HG03135 (cell line): Measurements from ENCODE around the gene MVD.
A peak's percentile ranks its signal among the peaks of the same experiment; 100 is the strongest.

ENCODE experiments used
- ATAC-seq: cut with Tn5 transposase; IDR thresholded peaks from one replicate; pipeline ENCODE4 v1.9.1; 2021; ENCODE audit warnings: mild to moderate bottlenecking, moderate library complexity; ENCODE audit not compliant: unreplicated experiment

The MVD gene

GRCh38 chr16:88656291-88656980, 6.5 kb downstream of the MVD start:
- ATAC-seq: no peak

- no peak for ATAC-seq
Observed at GRCh38 chr16:88655733-88656281, 7.1 kb downstream of the MVD start.

GRCh38 chr16:88655053-88655732, 7.7 kb downstream of the MVD start:
- no peak for ATAC-seq

- no peak for ATAC-seq
Observed at GRCh38 chr16:88654363-88655052, 8.4 kb downstream of the MVD start.

GRCh38 chr16:88653596-88654362, 9.1 kb downstream of the MVD start:
- ATAC-seq: no peak

GRCh38 chr16:88653101-88653500, 9.8 kb downstream of the MVD start:
- no peak for ATAC-seq

DNA sequence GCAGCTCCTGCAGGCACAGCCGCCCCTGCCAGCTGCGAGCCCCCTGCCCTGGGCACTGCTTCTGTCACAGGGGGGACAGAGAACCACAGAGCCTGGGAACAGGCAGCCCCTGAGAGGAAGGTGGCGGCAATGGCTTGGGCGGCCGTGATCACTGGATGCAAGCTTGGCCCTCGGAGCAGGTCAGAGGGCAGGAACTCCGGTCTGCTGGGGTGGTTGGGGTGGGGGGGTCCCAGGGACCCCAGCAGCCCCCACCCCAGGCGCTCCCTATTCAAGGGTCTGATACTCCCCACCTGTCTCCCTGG, 10.2 kb downstream of the MVD start:
- ATAC-seq: no peak

DNA sequence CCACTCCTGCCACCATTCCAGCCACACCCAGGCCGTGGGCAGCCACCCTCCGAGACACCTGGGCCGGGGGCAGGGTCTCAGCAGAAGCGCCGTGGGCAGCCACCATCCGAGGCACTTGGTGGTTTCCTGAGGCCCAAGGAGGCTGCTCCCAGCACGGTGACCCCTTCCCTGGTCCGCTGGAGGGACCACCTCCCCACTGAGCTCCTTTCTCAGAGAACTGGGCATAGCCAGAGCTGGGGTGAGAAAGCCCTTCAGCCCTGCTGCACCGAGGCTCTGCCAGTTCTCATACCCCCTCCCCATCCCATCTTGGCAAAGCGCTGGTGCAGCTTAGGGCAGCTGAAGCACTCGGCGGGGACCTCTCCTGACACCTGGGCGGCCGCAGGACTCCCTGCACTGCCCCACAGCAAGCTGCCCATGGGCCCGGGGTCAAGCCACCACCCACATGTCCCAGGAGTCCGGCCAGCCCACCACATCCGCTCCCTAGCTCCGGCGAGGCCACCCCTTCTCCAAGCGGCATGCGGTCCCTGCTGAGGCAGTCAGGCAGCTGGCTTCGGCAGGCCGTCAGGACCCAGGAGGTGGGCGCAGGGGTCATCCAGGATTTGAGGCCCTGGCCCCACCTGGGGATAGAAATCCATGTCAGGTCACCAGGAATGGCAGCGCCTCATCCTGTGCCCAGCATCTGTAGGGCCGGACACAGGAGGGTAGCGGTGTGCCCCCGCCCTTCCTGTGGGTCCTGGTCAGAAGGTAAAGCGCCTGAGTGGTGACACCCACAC, 10.7 kb downstream of the MVD start:
- ATAC-seq: no peak

GRCh38 chr16:88651276-88651988, 11.5 kb downstream of the MVD start:
- ATAC-seq: peak; percentile 69

GRCh38 chr16:88650749-88651275, 12.1 kb downstream of the MVD start, which contains the start of gene CYBA:
Gene CYBA, minus strand, starts transcription at chr16:88651053. Its CDS starts 40 bp downstream, at chr16:88651013.
- peak; percentile 65 for ATAC-seq

GRCh38 chr16:88649924-88650748, 12.8 kb downstream of the MVD start:
- peak; percentile 11 for ATAC-seq

GRCh38 chr16:88649195-88649923, 13.5 kb downstream of the MVD start:
- ATAC-seq: no peak

DNA sequence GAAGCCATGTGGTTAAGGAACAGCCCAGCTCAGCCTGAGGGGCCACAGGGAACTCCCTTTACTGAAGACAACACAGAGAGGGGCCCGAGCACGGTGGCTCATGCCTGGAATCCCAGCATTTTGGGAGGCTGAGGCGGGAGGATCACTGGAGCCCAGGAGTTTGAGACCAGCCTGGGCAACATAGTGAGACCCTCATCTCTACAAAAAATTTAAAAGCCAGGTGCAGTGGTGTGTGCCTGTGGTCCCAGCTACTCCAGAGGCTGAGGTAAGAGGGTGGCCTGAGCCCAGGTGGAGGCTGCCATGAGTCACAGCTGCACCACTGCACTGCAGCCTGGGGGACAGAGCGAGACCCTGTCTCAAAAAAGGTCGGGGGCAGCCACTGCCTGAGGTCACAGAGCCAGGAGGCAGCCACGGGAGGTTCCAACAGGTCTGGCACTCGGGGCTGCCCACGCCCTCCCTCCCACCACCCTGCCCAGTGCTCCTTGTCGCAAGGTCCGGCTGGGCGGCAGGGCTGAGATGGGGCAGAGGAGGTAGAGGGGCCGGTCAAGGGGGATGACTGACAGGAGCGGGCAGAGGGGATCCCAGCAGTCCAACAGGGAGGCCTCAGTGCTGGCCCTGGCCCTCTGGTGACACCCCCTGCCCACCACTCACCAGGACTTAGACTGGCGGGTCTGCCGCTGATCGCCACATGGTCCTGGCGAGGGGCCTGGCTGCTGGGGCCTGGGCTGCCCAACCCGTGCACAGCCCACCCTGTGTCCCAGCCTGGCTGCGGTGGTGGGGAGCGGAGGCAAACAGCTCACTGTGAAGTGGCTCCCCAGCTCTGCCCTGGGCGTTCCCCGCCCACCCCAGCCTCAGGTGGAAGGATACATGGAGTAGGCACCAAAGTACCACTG, 15.5 kb downstream of the MVD start:
- ATAC-seq: no peak

GRCh38 chr16:88646345-88647034, 16.4 kb downstream of the MVD start:
- ATAC-seq: no peak

DNA sequence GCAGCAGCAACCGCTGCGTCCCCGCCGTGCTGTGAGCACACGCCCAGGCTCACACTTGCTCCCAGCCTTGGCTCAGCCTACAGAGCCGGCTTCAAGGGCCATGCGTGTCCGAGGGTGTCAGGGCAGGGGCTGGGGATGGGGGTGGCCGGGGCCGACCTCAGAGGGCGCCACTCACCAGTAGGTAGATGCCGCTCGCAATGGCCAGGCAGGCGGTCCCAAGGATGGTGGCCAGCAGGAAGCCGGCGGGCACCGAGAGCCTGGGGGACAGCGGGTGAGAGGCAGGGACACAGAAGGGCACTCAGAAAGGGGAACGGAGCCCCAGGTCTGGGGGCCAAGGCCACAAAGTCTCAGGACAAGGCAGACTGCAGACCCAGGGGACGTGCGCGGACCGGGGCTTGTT, 16.9 kb downstream of the MVD start:
- no peak for ATAC-seq

DNA sequence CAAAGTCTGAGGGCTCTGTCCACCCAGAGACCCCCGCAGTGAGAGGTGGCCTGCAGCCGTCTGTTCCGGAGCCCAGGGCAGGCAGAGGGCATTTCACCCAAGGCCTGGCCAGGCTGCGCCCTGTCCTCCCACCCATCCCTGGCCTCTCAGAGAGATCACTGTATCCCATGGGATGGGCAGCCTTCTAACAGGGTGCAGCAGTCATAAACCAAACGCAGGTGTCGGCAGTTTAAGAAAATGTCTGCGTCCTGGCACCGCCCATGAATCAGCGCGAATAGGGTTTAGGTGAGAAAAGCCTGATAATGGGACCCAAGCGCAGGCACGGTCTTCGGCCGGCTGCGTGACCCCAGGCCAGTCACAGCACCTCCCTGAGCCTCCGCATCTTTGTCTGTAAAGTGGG, 17.4 kb downstream of the MVD start:
- ATAC-seq: no peak

GRCh38 chr16:88643644-88643932, 19.3 kb downstream of the MVD start:
- no peak for ATAC-seq
